IMR-90 (cell line): Measurements from ENCODE around the gene AKIP1.

ENCODE experiments used
- BHLHE40 ChIP-seq: fragments of 150-350 bp; IDR thresholded peaks from 2 replicates; pipeline ENCODE4 v1.6.1; 2016; ENCODE audit warnings: mild to moderate bottlenecking, low read depth, low read length
- CEBPB ChIP-seq: IDR thresholded peaks from 2 replicates; pipeline ENCODE4 v1.6.1; 2012; ENCODE audit warnings: low read depth, low read length, improper control_type of control experiment
- CHD1 ChIP-seq: IDR thresholded peaks from 2 replicates; pipeline ENCODE4 v1.6.1; 2012; ENCODE audit warnings: low read depth, low read length, improper control_type of control experiment
- CTCF ChIP-seq: conservative IDR thresholded peaks from 2 replicates; pipeline ENCODE4 v1.5.1; 2012; ENCODE audit warnings: mild to moderate bottlenecking, low read depth, low read length, improper control_type of control experiment
- MAFK ChIP-seq: IDR thresholded peaks from 2 replicates; pipeline ENCODE4 v1.6.1; 2012; ENCODE audit warnings: low read depth, low read length, improper control_type of control experiment
- MAZ ChIP-seq: IDR thresholded peaks from 2 replicates; pipeline ENCODE4 v1.6.1; 2012; ENCODE audit warnings: low read depth, mild to moderate bottlenecking, low read length, improper control_type of control experiment, moderate library complexity, borderline replicate concordance
- MXI1 ChIP-seq: IDR thresholded peaks from 2 replicates; pipeline ENCODE4 v1.6.1; 2012; ENCODE audit warnings: low read depth, mild to moderate bottlenecking, low read length, moderate library complexity, borderline replicate concordance
- POLR2A ChIP-seq: IDR thresholded peaks from 2 replicates; pipeline ENCODE4 v1.6.1; 2012; ENCODE audit warnings: mild to moderate bottlenecking, low read depth, low read length
- RAD21 ChIP-seq: IDR thresholded peaks from 2 replicates; pipeline ENCODE4 v1.6.1; 2012; ENCODE audit warnings: low read length, improper control_type of control experiment
- RCOR1 ChIP-seq: IDR thresholded peaks from 2 replicates; pipeline ENCODE4 v1.6.1; 2012; ENCODE audit warnings: mild to moderate bottlenecking, low read length, improper control_type of control experiment; ENCODE audit not compliant: insufficient replicate concordance
- RFX5 ChIP-seq: IDR thresholded peaks from 2 replicates; pipeline ENCODE4 v1.8.0; 2012; ENCODE audit warnings: low read depth, mild to moderate bottlenecking, low read length, moderate library complexity
- SMC3 ChIP-seq: fragments of 150-350 bp; IDR thresholded peaks from 2 replicates; pipeline ENCODE4 v1.6.1; 2016; ENCODE audit warnings: low read depth, mild to moderate bottlenecking, antibody characterized with exemption, low read length, moderate library complexity
- USF2 ChIP-seq: fragments of 150-350 bp; IDR thresholded peaks from 2 replicates; pipeline ENCODE4 v1.6.1; 2017; ENCODE audit warnings: mild to moderate bottlenecking, antibody characterized with exemption, low read length, low read depth

- TF ChIP-seq CTCF (no peak), CEBPB (no peak), MXI1 (no peak), SMC3 (no peak), POLR2A (no peak), USF2 (no peak), RAD21 (no peak), RCOR1 (no peak), BHLHE40 (no peak), MAFK (no peak), MAZ (no peak), CHD1 (no peak), RFX5 (no peak)
Measured at GRCh38 chr11:8908099-8908498, 2.9 kb upstream of the AKIP1 start.
